Measurements from ENCODE around the gene SIK2. TPM values are rescaled to one million over a fixed set of nuclear protein-coding genes. Genes with fewer than 3 reads are reported as not detected.

SIK2 gene
- polyA plus RNA-seq, 6 donors from 2014 or later: 0.09 to 1.0 (median 0.31) TPM

DNA sequence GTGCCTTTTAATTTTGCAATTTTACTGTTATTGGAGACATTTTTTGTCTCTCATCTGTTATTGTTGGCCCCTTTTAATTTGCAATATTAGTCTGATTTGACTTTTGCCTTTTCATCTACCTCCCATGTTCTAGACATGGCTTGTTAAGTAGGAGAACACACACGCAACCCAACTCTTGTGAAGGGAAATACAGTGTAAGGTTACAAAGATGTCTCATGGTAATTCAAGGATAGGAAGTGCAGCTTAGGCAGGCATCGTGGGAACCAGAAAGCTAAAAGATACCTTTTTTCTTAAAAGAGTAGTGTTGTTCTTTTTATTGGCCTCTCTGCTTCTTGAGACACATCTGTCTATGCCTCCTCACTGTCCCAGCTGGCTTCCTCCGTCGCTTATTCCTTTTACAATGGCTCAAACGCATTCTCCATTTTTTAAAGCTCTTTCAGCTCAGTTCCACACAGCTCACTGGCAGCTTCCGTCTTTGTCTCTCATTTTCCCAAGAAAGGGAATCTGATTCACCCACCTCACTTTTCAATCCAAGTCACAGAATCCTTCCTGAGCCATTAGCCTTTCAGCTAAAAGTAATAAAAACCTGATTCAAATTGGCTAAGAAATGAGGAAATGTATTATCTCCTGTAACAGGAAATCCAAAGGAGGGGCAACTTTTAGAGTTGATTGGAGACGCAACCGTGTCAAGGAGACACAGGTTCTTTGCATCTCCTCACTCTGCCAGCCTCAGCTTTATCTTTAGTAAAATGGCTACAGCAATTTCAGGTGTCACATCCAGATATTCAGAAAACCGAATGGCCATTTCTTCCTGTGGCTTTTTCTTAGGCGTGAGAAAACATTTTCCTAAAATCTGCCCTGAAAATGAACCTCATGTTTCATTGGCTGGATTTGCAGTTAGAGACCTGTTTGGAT, 57.2 kb downstream of the SIK2 start:
- DNase-seq (no peak), ATAC-seq (ENCODE audit: low read depth in 2 of 2) (no peak)
- no peak overlapping the region for H3K27ac Mint-ChIP-seq
- peaks cover 7 to 32% (median 16%) of the 10 kb centered on the region in 3 donors for H3K4me1 Mint-ChIP-seq
- peaks cover 10 to 15% of the 10 kb centered on the region in 2 donors for H3K36me3 Mint-ChIP-seq
- H3K4me3 Mint-ChIP-seq: no peak overlapping the region
- no peaks in the 10 kb centered on the region for H3K9me3 Mint-ChIP-seq
- no peaks in the 10 kb centered on the region for H3K27me3 Mint-ChIP-seq

DNA sequence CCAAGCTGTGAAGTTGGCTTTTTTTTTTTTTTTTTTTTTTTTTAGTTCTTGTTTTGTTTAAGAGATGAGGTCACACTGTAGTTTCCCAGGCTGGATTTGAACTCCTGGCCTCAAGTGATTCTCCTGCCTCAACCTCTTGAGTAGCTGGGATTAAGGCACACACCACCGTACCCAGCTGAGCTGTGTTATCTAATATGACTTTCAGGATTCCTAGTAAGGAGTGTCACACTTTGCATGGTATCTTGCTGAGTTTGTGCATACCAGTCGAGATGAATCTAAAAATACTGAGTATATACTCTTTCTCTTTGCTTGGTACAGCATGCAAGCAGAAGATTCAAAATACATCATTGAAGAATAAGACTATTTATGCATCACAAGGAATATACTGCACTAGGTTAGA, 58.6 kb downstream of the SIK2 start:
- H3K36me3 Mint-ChIP-seq: peaks cover 10 to 15% of the 10 kb centered on the region in 2 donors
- H3K27me3 Mint-ChIP-seq: no peaks in the 10 kb centered on the region
- no peak overlapping the region for H3K4me3 Mint-ChIP-seq
- no peaks in the 10 kb centered on the region for H3K9me3 Mint-ChIP-seq
- DNase-seq (no peak), ATAC-seq (ENCODE audit: low read depth in 2 of 2) (no peak)
- H3K4me1 Mint-ChIP-seq: peaks cover 7 to 39% (median 23%) of the 10 kb centered on the region in 3 donors
- no peak overlapping the region for H3K27ac Mint-ChIP-seq

DNA sequence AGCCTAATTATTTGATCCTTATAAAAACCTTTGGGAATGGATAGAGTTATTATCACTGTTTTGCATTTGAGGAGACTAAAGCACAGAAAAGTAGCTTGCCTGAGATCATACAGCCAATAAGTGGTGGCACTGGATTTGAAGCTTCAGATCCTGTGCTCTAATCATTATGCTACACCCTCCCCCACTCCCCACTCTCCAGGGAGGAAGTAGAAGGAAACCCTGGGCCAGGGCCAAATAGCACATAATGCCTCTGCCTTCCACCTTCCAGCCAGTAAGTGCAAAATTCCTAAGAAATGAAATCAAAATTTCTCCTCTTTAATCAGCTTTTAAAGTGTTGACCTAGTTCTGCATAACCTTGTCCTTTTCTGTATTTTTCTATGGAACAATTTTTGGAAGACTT, 61.6 kb downstream of the SIK2 start:
- H3K27ac Mint-ChIP-seq: peak overlapping the region in 1 of 6 donors; percentile 73
- H3K27me3 Mint-ChIP-seq: no peaks in the 10 kb centered on the region
- no peak overlapping the region for H3K4me3 Mint-ChIP-seq
- DNase-seq: no peak
- peaks cover 10 to 21% of the 10 kb centered on the region in 2 donors for H3K36me3 Mint-ChIP-seq
- no peak for ATAC-seq (ENCODE audit: low read depth in 2 of 2)
- H3K4me1 Mint-ChIP-seq: peaks cover 3 to 34% (median 23%) of the 10 kb centered on the region in 3 donors
- H3K9me3 Mint-ChIP-seq: no peaks in the 10 kb centered on the region

DNA sequence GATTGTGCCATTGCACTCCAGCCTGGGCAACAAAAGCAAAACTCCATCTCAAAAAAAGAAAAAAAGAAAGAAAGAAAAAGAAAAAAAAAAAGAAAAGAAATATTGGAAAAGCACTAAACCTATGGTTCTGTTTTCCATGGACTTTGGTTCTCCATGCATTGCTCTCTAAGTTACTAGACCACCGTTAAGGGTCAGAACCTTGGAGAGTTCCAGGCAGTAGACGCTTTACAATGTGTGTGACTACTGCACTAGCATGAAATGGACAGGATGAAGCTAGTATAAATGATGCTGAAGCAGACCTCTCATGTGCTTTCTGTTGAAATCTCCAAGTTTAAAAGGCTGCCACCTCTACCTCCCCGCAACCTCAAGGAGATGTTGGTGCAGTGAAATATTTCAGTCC, 63.5 kb downstream of the SIK2 start:
- Mint-ChIP-seq H3K27me3 (no peaks in the 10 kb centered on the region), H3K27ac (no peak overlapping the region), H3K9me3 (no peaks in the 10 kb centered on the region), H3K4me3 (peak overlapping the region in 1 of 8 donors; percentile 47), H3K36me3 (peaks cover 10 to 21% of the 10 kb centered on the region in 2 donors), H3K4me1 (peaks cover 3 to 26% (median 20%) of the 10 kb centered on the region in 3 donors)
- DNase-seq (no peak), ATAC-seq (ENCODE audit: low read depth in 2 of 2) (no peak)

DNA sequence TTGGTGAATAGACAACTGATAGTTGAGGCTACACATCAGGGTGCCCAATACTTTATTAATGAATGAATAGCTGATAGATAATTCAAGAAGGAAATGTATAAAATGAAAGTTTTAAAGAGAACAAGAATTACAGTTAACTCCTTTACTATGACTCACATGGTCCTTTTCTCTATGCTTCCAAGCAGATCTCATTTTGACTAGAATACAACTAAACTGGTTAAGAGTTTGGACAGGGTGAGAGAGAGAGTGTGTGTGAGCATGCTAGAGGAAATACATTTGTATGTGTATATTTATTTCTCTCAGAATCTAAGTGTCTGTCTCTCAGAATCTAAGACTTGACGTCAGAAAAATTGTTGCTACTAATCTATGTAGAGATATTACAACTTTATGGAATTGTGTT, 66.7 kb downstream of the SIK2 start:
- DNase-seq (no peak), ATAC-seq (ENCODE audit: low read depth in 2 of 2) (no peak)
- Mint-ChIP-seq H3K9me3 (no peaks in the 10 kb centered on the region), H3K27me3 (no peaks in the 10 kb centered on the region), H3K4me1 (peaks cover 0 to 17% (median 9%) of the 10 kb centered on the region in 3 donors), H3K27ac (no peak overlapping the region), H3K36me3 (peaks cover 11 to 20% of the 10 kb centered on the region in 2 donors), H3K4me3 (no peak overlapping the region)

DNA sequence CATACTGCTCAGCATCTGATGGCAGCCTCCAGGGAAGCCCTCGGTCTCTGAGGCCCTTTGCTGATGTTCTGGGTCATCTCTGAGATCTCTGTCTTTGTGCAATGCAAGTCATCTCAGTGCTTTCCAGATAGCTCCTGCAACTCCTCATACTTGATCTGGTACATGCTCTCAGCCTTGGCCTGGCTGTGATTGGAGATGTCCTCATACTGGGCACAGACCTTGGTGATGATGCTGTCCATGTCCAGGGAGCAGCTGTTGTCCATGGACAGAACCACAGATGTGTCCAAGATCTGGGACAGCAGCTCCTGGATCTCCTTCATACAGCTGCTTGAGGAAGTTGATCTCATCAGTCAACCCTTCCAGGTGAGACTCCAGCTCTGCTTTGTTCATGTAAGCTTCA, 69.1 kb downstream of the SIK2 start:
- peaks cover 0 to 10% (median 0%) of the 10 kb centered on the region in 3 donors for H3K4me1 Mint-ChIP-seq
- no peak overlapping the region for H3K4me3 Mint-ChIP-seq
- H3K9me3 Mint-ChIP-seq: no peaks in the 10 kb centered on the region
- H3K36me3 Mint-ChIP-seq: peaks cover 27 to 29% of the 10 kb centered on the region in 2 donors
- DNase-seq (no peak), ATAC-seq (ENCODE audit: low read depth in 2 of 2) (no peak)
- no peak overlapping the region for H3K27ac Mint-ChIP-seq
- no peaks in the 10 kb centered on the region for H3K27me3 Mint-ChIP-seq

DNA sequence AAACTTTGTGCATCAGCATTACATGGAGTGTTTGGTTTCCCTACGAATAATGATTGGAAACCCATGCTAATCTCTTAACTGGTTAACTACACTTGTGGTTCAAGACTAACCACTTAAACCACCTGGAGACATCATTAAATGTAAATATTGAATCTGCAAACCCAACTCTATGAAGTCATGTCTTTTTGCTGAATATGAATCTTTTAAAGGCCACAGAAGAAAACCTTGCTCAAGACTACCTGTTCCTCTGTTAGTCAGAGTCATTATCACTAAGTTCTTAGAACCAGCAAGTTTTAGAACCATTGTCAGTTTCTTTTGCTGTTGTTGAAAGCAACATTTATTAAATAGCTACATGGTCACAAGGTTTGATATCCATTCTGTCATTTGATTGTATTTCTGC, 70.7 kb downstream of the SIK2 start:
- Mint-ChIP-seq H3K9me3 (no peaks in the 10 kb centered on the region), H3K36me3 (peaks cover 24 to 27% of the 10 kb centered on the region in 2 donors)
- ATAC-seq (ENCODE audit: low read depth in 2 of 2): no peak

DNA sequence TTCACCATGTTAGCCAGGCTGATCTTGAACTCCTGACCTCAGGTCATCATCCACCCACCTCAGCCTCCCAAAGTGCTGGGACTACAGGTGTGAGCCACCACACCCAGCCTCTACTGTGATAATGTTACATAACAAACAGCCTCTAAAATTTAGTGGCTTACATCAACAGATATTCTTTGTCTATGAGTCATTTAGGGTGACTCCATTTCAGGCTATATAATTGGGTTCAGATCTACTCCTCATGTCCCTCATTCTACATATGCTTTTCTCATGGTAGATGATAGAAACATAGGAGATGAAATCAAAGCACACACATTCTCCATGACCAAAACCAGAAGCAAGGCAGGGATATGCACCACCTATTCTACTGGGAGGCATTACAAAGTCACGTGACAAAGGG, 72.7 kb downstream of the SIK2 start:
- DNase-seq (no peak), ATAC-seq (ENCODE audit: low read depth in 2 of 2) (no peak)
- H3K27me3 Mint-ChIP-seq: no peaks in the 10 kb centered on the region
- H3K4me3 Mint-ChIP-seq: no peak overlapping the region
- peaks cover 0 to 6% (median 0%) of the 10 kb centered on the region in 3 donors for H3K4me1 Mint-ChIP-seq
- H3K27ac Mint-ChIP-seq: no peak overlapping the region
- H3K9me3 Mint-ChIP-seq: no peaks in the 10 kb centered on the region
- H3K36me3 Mint-ChIP-seq: peaks cover 23 to 27% of the 10 kb centered on the region in 2 donors

More for the DNA sequence above, 70.7 kb downstream of the SIK2 start:
- Mint-ChIP-seq H3K4me3 (no peak overlapping the region), H3K4me1 (peaks cover 0 to 7% (median 0%) of the 10 kb centered on the region in 3 donors), H3K27ac (no peak overlapping the region), H3K27me3 (no peaks in the 10 kb centered on the region)
- no peak for DNase-seq

DNA sequence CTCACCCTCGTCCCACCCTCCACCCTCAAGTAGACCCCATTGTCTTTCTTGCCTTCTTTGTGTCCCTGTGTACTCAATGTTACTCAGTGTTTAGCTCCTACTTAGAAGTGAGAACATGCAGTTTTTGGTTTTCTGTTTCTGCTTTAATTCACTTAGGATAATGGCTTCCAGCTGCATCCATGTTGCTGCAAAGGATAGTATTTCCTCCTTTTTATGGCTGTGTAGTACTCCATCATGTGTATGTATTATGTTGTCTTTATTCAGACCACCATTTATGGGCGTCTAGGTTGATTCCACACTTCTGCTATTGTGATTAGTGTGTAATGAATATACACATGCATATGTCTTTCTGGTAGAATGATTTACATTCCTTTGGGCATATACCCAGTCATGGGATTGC, 73.6 kb downstream of the SIK2 start:
- ATAC-seq (ENCODE audit: low read depth in 2 of 2) (no peak), DNase-seq (no peak)
- Mint-ChIP-seq H3K27ac (no peak overlapping the region), H3K27me3 (no peaks in the 10 kb centered on the region), H3K4me1 (peaks cover 0 to 6% (median 0%) of the 10 kb centered on the region in 3 donors), H3K9me3 (no peaks in the 10 kb centered on the region), H3K4me3 (no peak overlapping the region), H3K36me3 (peaks cover 23 to 27% of the 10 kb centered on the region in 2 donors)

DNA sequence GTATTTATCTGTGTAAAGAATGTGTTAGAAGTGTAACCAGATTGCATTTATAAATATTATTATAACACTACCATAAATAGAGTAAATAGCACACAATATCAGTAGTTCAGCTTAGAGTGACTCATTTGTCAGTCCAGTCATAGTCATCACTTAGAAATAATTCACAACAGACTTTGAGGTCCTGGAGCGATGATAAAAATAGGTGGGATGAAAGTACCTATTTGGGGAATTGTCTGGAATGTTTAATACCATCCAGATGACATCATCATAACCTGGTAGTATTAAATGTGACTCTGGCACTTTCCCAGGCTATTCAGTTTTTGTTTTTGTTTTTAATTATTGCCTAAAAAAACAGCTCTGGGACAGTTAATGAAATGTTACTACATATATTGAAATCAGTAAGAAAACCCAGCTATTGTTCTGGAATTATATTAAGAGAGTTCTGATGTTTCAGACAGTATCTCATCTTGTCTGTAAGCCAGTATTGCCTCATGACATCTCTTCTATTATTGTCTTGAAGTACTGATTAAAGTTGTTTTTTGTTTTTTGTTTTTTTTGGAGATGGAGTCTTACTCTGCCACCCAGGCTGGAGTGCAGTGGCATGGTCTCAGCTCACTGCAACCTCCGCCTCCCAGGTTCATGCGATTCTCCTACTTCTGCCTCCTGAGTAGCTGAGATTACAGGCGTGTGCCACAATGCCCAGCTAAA, 74.8 kb downstream of the SIK2 start:
- H3K27me3 Mint-ChIP-seq: no peaks in the 10 kb centered on the region
- peaks cover 15 to 18% of the 10 kb centered on the region in 2 donors for H3K36me3 Mint-ChIP-seq
- ATAC-seq (ENCODE audit: low read depth in 2 of 2) (no peak), DNase-seq (no peak)
- H3K4me3 Mint-ChIP-seq: no peak overlapping the region
- H3K9me3 Mint-ChIP-seq: no peaks in the 10 kb centered on the region
- peaks cover 0 to under 1% (median 0%) of the 10 kb centered on the region in 3 donors for H3K4me1 Mint-ChIP-seq
- H3K27ac Mint-ChIP-seq: peak overlapping the region in 1 of 6 donors; percentile 49

DNA sequence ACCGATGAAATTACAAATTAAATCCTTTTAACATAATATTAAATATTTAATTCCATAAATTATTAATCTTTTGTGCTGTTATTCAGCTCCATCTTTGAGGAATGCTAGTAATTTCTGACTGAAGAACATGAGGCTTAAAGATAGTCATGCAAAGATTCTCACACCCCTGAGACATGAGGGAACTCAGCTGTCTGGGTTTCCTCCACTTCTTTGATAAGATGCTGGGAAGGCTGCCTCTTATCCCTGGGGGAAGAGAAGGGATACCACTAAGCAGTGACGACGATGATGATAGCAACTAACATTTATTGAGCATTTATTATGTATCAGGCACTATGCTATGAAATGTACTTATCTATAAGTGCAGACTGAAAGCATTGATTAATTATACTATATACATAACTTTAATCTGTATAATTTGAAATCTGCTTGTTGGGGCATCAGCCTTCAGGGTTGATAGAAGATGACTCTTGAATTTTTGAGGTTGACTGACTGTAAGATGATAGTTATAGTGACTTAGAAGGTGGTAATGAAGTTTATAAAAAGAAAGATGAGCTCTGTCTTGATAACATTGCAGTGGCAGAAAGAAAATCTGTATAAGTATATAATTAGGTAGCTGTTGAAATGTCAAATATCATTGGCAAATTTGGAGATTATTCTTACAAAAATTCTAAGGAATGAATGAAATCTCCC, 78.4 kb downstream of the SIK2 start:
- H3K4me3 Mint-ChIP-seq: no peak overlapping the region
- peaks cover 4 to 7% of the 10 kb centered on the region in 2 donors for H3K36me3 Mint-ChIP-seq
- H3K9me3 Mint-ChIP-seq: no peaks in the 10 kb centered on the region
- no peaks in the 10 kb centered on the region for H3K27me3 Mint-ChIP-seq
- peaks cover 0 to 2% (median 0%) of the 10 kb centered on the region in 3 donors for H3K4me1 Mint-ChIP-seq
- DNase-seq (no peak), ATAC-seq (ENCODE audit: low read depth in 2 of 2) (no peak)
- no peak overlapping the region for H3K27ac Mint-ChIP-seq

DNA sequence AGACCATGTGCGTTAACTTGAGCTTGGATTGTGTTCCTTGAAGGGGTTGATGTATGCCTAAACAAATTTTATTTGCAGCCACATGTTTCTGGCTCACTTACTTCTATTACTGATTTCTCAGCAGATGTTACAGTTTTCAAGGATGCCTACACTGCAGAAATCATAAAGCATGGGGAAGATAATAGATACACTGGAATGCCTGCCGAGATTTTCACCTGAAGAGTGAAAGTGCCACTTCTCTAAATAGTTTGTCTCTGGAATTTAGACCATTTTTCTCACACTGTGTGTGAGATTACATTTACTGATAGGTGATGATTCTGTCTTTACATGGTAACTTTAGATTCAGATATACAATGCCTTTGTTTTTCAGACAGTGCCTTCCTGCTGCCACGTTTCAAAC, 81.6 kb downstream of the SIK2 start:
- peaks cover 0 to 2% (median 0%) of the 10 kb centered on the region in 3 donors for H3K4me1 Mint-ChIP-seq
- DNase-seq: no peak
- H3K9me3 Mint-ChIP-seq: no peaks in the 10 kb centered on the region
- H3K4me3 Mint-ChIP-seq: no peak overlapping the region
- H3K36me3 Mint-ChIP-seq: peaks cover 10 to 15% of the 10 kb centered on the region in 2 donors
- no peak for ATAC-seq (ENCODE audit: low read depth in 2 of 2)
- H3K27me3 Mint-ChIP-seq: no peaks in the 10 kb centered on the region
- no peak overlapping the region for H3K27ac Mint-ChIP-seq

DNA sequence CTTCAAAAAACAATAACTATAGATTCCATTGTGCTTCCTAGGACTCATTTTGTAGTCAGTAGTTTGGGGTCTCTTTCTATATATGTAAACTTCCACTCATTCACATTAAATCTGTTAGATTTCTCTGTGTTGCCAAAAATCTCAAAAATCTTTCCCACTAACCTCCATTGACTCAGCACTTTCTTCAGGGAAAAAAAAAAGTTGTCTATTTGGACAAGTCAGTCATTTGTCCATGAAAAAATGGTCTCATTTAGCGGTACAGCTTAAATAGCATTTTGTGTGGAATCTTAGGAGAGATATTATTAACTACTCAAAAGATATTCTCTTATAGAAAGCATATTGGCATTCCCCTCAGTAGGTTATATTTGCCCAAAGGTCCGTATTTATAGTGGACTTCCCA, 82.0 kb downstream of the SIK2 start:
- Mint-ChIP-seq H3K4me1 (peaks cover 0 to 2% (median 0%) of the 10 kb centered on the region in 3 donors), H3K36me3 (peaks cover 15 to 20% of the 10 kb centered on the region in 2 donors)

More for the DNA sequence above, 82.0 kb downstream of the SIK2 start:
- H3K9me3 Mint-ChIP-seq: no peaks in the 10 kb centered on the region
- H3K27me3 Mint-ChIP-seq: no peaks in the 10 kb centered on the region
- H3K4me3 Mint-ChIP-seq: no peak overlapping the region
- ATAC-seq (ENCODE audit: low read depth in 2 of 2) (no peak), DNase-seq (no peak)
- H3K27ac Mint-ChIP-seq: no peak overlapping the region
